HepG2 (cell line): Measurements from ENCODE around the gene DVL3.

ENCODE experiments used
- FIP1L1 ChIP-seq: fragments of 200-400 bp; formaldehyde crosslinking; IDR thresholded peaks from 2 replicates; pipeline ENCODE4 v1.6.1; 2018; ENCODE audit warnings: low read depth, mild to moderate bottlenecking, low read length, moderate library complexity, borderline replicate concordance; ENCODE audit not compliant: insufficient read depth
- FOXA1 ChIP-seq, 2 experiments: fragments of 450-650 bp in 1 of 2; sonication (generic) in 1 of 2; formaldehyde crosslinking in 1 of 2; IDR thresholded peaks; 2 replicates each; pipeline versions ENCODE4 v1.4.0 to v1.6.1; 2016 to 2020; ENCODE audit warnings: missing genetic modification reagents in 1 of 2
- HOMEZ ChIP-seq: IDR thresholded peaks from 2 replicates; pipeline ENCODE4 v1.6.1; 2016; ENCODE audit warnings: low read depth
- JDP2 ChIP-seq: sonication (generic); formaldehyde crosslinking; IDR thresholded peaks from 2 replicates; pipeline ENCODE4 v1.8.1; 2022; ENCODE audit warnings: missing genetic modification reagents, borderline replicate concordance
- SAFB2 ChIP-seq: sonication (generic); formaldehyde crosslinking; IDR thresholded peaks from 2 replicates; pipeline ENCODE4 v1.5.1; 2020; ENCODE audit warnings: missing genetic modification reagents, low read depth, mild to moderate bottlenecking, borderline replicate concordance
- SIN3B ChIP-seq: fragments of 150-350 bp; IDR thresholded peaks from 2 replicates; pipeline ENCODE4 v1.6.1; 2014; ENCODE audit warnings: low read length

GRCh38 chr3:184181596-184181995, 26.4 kb downstream of the DVL3 start:
- TF ChIP-seq FOXA1 (IDR thresholded peaks at IDR 0.05) (no peak), FOXA1 (CRISPR knock-in tag; IDR thresholded peaks at IDR 0.05) (no peak), HOMEZ (CRISPR knock-in tag) (no peak), JDP2 (no peak), SIN3B (no peak), SAFB2 (no peak), FIP1L1 (no peak)
